Colonic mucosa (tissue), 4 donors: ENCODE results near the gene STARD10. TPM values are rescaled to one million over a fixed set of nuclear protein-coding genes. Genes with fewer than 3 reads are reported as not detected.

ENCODE experiments used
- DNase-seq: peaks from one replicate; pipeline ENCODE4 v3.0.0-alpha.2; 2020
- H3K27ac ChIP-seq: fragments of 200-600 bp; one replicate; pipeline ENCODE4 v1.8.0; 2021
- H3K27me3 ChIP-seq: fragments of 200-600 bp; one replicate; pipeline ENCODE4 v1.8.0; 2021
- H3K36me3 ChIP-seq: fragments of 200-600 bp; one replicate; pipeline ENCODE4 v1.8.0; 2021
- H3K4me1 ChIP-seq: fragments of 200-600 bp; one replicate; pipeline ENCODE4 v1.8.0; 2021; ENCODE audit warnings: mild to moderate bottlenecking
- H3K4me3 ChIP-seq: fragments of 200-600 bp; one replicate; pipeline ENCODE4 v1.8.0; 2021
- H3K9ac ChIP-seq, 2 donors: one replicate each; pipeline ENCODE4 v1.7.0; 2013; ENCODE audit warnings: control low read depth in 2 of 2, low read depth in 2 of 2, low read length in 2 of 2
- H3K9me3 ChIP-seq: fragments of 200-600 bp; one replicate; pipeline ENCODE4 v1.8.0; 2021
- intact Hi-C: fragments of 100-400 bp; cut with DNase I; formaldehyde crosslinking; loops from one replicate; pipeline ENCODE4 v1.14.1; 2022
- total RNA-seq, 2 donors: library from RNA; stranded (reverse); fragmentation: NEBNext Ultra II Directional in 1 of 2; extraction: Animal tissue kit (Norgen Biotek cat#: 25700) in 1 of 2; gene quantifications; one replicate each; pipeline ENCODE4 v1.2.1, GENCODE V29; 2021
- TF ChIP-seq, protein P1 (sequence below): fragments of 200-600 bp; IDR thresholded peaks from one replicate; pipeline ENCODE4 v1.8.0; 2022; ENCODE audit warnings: antibody characterized with exemption, mild to moderate bottlenecking
- donor health status: healthy.
- donor health status: DM: no; HTN: no; CAD: no.
- donor health status: DM: no; HTN: no; CAD: no.

The STARD10 gene
- total RNA-seq, 2 donors from 2014 or later: 519 to 905 TPM

DNA sequence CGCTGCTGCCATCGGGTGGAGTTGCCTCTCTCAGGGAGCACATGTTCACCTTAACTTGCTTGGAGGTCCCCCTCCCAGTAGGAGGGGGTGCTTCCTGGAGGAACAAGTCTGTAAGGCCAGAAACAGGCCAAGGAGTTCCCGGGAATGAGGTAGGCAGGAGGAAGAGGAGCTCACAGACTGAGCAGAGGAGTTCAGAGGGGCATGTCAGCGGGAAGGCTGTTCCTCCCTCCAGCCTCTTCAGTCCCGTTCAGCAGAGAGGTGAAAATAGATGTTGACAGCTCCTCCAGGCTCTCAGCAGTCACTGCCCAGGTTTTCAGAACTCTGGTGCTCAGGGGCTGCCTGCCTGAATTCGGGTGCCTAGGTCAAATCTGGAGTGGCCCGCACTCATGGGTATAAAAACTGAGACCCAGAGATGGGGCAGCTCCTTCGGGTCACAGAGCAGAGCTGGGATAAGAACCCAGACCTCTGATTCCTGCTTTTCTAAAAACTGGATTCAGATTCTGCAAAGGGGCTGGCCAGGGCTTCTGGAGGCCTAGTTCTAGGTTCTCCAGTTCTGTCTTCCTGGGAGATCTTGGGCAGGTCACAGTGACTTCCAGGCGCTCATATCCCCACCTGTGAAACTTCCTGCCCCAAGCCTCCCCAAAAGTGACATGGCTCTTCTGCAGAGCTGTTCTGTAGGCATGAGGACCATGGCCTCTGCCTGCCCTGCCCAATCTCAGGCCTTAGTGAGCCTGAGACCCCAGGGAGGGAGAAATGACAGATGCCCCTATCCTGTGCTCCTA is 38.6 kb upstream of the STARD10 start:
- Histone ChIP-seq H3K4me3 (no peak overlapping the region), H3K4me1 (peaks cover 4% of the 10 kb centered on the region), H3K27me3 (no peaks in the 10 kb centered on the region), H3K36me3 (no peaks in the 10 kb centered on the region), H3K27ac (no peak overlapping the region), H3K9me3 (no peaks in the 10 kb centered on the region), H3K9ac (no peak overlapping the region)
- no peak for DNase-seq
- TF ChIP-seq, protein P1, sequence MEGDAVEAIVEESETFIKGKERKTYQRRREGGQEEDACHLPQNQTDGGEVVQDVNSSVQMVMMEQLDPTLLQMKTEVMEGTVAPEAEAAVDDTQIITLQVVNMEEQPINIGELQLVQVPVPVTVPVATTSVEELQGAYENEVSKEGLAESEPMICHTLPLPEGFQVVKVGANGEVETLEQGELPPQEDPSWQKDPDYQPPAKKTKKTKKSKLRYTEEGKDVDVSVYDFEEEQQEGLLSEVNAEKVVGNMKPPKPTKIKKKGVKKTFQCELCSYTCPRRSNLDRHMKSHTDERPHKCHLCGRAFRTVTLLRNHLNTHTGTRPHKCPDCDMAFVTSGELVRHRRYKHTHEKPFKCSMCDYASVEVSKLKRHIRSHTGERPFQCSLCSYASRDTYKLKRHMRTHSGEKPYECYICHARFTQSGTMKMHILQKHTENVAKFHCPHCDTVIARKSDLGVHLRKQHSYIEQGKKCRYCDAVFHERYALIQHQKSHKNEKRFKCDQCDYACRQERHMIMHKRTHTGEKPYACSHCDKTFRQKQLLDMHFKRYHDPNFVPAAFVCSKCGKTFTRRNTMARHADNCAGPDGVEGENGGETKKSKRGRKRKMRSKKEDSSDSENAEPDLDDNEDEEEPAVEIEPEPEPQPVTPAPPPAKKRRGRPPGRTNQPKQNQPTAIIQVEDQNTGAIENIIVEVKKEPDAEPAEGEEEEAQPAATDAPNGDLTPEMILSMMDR: no peak
- intact Hi-C loops: loop anchor here (5.0 kb wide), 1 partner anchor 455 kb away; no protein-coding TSS in a partner anchor

DNA sequence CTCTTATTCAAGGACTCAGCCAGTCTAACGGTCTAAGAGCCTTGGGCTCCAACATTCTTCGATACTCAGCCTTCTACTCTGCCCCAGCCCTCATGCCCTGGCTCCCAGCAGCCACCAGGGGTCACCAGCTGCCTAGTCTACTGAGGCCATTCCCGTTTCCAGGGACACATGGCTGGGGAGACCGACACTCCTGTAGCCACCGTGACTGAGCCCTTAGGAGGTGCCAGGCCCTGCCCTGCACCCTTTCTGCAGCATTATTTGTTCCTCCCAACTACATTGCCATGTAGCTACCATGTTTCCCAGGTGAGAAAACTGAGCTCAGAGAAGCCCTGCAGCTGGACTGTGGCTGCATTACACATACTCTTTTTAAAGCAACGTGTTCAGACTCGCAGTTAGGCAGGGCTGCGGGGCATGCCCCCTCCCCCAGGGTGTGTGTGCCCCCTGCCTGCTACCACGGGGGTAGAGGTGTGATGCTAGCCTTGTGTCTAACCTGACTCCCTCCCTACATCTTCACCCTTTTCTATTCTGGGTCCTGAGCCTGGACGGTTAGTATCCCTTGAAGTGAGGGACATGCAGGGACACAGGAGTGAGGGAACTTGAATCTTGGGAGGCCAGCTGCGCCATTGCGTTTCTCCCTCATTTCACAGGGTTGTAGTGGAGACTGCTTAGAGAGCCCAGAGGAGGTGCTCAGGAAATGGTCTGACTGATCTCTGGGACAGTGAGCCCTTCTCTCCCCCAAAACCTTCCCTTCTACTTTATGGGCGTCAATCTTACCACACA is 37.9 kb upstream of the STARD10 start:
- Histone ChIP-seq H3K9me3 (no peaks in the 10 kb centered on the region), H3K27me3 (no peaks in the 10 kb centered on the region), H3K4me1 (peaks cover 4% of the 10 kb centered on the region), H3K27ac (no peak overlapping the region), H3K4me3 (no peak overlapping the region), H3K36me3 (no peaks in the 10 kb centered on the region), H3K9ac (no peak overlapping the region)
- peak; percentile 85 for DNase-seq
- intact Hi-C loops: loop anchor here (2.0 to 5.0 kb wide), 2 partner anchors 347 to 456 kb away; no protein-coding TSS in a partner anchor
- TF ChIP-seq, protein P1: peak; percentile 92

DNA sequence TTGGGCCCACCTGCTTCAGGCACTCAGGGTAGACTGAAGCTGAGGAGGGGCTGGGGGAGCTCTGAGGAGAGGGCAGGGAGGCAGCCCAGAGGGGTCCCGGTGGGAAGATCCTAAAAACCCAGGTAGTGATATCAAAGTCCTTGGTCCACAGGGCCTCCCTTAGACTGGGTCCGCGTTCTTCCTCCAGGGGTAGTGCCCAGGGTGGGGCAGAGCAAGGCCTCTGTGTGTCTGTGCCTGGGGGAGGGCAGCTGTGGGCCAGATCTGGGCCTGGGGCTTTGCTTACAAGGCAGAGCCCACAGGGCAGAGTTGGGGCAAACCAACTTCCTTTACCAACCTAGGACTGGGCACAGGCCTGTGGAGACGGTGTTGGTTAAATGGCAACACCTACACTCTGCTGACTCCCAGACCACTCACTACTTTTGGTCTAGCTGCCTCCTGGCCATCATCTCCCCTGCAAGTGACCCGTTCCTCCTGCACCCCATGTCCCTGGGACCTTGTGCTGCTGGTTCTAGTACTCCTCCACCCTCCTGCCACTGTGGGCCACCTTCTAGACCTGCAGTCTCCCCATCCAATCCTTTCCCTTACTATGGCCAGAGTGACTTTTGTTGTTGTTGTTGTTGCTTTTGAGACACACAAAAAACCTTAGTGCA is 36.2 kb upstream of the STARD10 start:
- Histone ChIP-seq H3K9ac (no peak overlapping the region), H3K27me3 (no peaks in the 10 kb centered on the region), H3K9me3 (no peaks in the 10 kb centered on the region), H3K4me1 (peaks cover 4% of the 10 kb centered on the region), H3K27ac (no peak overlapping the region), H3K4me3 (no peak overlapping the region), H3K36me3 (no peaks in the 10 kb centered on the region)
- DNase-seq: no peak
- intact Hi-C loops: loop anchor here (2.0 to 5.0 kb wide), 2 partner anchors 349 to 457 kb away; no protein-coding TSS in a partner anchor
- TF ChIP-seq, protein P1: no peak

DNA sequence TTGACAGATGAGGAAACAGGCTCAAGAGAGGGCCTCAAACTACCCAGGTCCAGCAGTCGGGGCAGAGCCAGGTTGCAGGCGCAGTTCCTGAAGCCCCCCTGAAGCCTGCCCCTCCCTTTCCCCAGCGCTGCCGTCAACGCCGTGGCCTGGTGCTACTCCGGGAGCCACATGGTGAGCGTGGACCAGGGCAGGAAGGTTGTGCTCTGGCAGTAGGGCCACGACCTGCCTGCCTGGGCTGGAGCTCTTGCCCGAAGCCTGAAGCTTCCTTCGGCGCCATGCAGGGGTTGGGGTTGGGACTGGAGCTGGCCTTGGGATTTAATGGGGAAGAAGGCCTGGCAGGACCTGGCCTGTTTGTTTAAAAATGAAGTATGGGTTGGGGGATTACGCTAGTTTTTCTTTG is 35.3 kb upstream of the STARD10 start:
- H3K4me3 ChIP-seq: no peak overlapping the region
- H3K9me3 ChIP-seq: no peaks in the 10 kb centered on the region
- TF ChIP-seq, protein P1: no peak
- H3K9ac ChIP-seq: no peak overlapping the region
- peaks cover 4% of the 10 kb centered on the region for H3K4me1 ChIP-seq
- H3K27ac ChIP-seq: no peak overlapping the region
- H3K27me3 ChIP-seq: no peaks in the 10 kb centered on the region
- DNase-seq: no peak
- intact Hi-C loops: no loop called here
- H3K36me3 ChIP-seq: no peaks in the 10 kb centered on the region

DNA sequence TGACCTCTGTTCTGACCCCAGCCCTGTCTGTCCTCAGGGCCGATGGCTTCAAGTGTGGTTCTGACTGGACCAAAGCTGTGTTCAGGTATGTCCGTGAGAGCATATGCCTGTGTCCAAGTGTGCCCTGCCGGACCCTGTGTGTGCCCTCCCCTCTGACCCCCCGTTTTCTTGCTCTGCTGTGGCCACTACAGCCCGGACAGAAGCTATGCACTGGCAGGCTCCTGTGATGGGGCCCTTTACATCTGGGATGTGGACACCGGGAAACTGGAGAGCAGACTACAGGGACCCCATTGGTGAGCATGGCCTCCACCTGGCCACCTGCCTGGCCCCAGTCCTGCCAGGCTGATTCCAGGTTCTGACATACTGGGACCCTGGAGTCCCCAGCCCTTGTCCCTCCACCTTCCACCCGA is 34.9 kb upstream of the STARD10 start:
- Histone ChIP-seq H3K9ac (no peak overlapping the region), H3K9me3 (no peaks in the 10 kb centered on the region), H3K27ac (no peak overlapping the region), H3K4me3 (no peak overlapping the region), H3K27me3 (no peaks in the 10 kb centered on the region), H3K36me3 (no peaks in the 10 kb centered on the region), H3K4me1 (peaks cover 4% of the 10 kb centered on the region)
- intact Hi-C loops: no loop called here
- no peak for DNase-seq
- TF ChIP-seq, protein P1: no peak
